Head of caudate nucleus (tissue), 42 donors: Measurements from ENCODE around the gene MAD1L1.

Source experiments
- DNase-seq, 42 donors: peaks; one replicate each; pipeline versions ENCODE4 v3.0.0 to v3.0.0-alpha.2; 2020 to 2021; ENCODE audit warnings: mixed read lengths in 7 of 42
- intact Hi-C: fragments of 100-400 bp; cut with DNase I; formaldehyde crosslinking; loops from one replicate; pipeline ENCODE4 v1.15.0; 2022

Gene MAD1L1

DNA sequence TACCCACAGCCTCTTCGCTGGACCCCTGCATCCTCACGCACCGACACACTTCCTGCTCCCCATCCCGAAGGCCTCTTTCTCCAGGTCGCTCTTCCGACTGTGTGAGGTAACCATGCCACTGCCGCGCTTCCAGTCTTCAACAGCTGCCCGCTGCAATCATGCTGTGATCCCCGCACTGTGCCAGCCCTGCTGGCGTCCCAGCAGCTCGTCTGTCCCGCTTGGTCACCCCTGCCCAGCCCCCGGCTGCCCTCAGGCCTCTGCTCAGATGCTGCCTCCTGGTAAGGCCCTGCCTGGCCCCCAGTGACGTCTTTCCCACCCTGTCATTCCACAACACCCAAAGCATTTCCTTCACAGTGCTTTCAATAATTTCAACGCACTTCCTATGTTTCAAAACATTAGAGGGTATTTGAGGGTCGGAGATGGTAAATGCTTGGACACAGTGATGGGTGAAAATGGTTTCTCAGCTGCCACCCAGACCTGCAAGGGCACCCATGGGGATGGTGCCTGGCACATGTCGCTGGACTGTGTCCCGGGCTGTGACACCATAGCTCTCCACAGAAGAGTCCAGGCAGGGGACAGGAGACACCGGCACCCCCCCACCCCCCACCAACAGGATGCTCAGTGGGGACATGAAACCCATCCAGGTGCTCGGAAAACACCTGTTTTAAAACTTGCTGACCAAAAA is 125.2 kb downstream of the MAD1L1 start:
- intact Hi-C loops: no loop called here
- DNase-seq: peak in 39 of 42 donors; percentile 30 to 86 (median 63)

DNA sequence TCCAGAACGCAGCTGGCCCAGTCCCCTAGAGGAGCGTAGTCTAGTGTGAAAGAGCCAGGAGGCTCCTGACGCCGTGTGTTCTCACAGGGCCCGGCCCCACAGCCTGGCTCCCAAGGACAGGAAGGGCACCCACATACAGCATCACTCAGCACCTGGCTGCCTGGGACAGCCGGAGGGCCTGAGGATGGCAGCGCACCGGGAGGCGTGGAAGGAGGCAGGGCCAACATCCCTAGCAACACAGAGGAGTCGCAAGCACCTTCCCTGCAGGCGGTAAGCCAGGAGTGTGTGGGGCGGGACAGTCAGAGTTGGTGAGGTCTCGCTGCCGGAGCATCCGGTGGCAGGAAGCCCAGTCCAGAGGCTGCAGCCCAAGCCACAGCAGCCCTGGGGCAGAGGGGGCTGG is 125.8 kb downstream of the MAD1L1 start:
- intact Hi-C loops: no loop called here
- DNase-seq: peak in 33 of 42 donors; percentile 26 to 82 (median 52)

DNA sequence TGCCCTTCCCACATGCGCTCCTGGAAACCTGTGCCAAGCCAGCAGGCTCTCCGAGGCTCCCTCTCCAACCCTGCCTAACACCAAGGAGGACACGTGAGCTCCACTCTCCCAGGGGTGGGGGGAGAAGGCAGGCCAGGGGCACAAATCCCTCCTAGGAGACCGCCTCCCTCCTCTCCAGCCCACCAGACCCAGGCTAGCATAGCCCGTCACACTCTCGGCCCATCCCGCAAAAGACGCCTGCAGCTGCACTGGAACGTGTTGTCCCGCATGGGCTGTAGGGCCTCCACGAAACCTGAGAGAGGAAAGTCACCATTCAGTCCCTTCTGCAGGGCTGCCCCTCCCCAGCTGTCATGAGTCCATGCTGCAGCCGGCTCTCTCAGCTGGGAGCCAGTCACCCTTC is 126.3 kb downstream of the MAD1L1 start:
- peak in 11 of 42 donors; percentile 29 to 59 (median 38) for DNase-seq
- intact Hi-C loops: no loop called here

DNA sequence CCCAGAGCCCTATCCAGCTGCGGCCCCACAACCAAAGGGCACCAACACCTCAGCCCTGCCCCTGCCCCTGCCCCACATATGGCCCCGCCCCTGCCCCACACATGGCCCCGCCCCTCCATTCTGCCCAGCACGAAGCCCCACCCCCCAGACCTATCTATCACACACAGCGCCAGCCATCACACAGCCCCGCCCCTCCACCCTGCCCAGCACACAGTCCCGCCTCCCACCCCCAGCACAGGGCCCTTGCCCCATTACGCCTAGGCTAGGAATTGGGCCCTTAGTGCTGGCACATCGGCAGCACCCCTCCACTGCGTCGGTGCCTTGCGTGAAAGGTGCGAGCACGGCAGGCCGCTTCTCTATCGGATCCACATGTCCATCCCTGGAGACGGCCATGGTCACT is 126.8 kb downstream of the MAD1L1 start:
- peak in 10 of 42 donors; percentile 29 to 74 (median 47) for DNase-seq
- intact Hi-C loops: no loop called here

DNA sequence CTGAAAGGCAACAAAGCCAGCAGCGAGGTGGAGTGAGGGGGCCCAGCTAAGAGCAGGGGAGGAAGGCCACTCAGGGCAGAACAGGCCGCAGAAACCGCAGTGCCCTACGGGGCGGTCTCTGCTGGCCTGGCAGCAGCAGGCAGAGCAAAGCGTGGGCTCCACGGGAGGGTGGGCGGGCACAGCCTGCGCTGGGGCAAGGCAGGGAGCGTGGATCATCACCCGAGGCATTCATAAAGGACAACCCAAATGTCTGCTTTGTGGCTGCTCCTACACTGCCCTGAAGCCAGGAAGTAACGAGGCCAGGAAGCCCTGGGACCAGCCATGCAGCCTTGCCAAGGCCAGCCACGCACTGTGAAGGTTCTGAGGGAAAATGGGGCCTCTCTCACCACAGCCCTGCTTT is 127.5 kb downstream of the MAD1L1 start:
- intact Hi-C loops: no loop called here

DNA sequence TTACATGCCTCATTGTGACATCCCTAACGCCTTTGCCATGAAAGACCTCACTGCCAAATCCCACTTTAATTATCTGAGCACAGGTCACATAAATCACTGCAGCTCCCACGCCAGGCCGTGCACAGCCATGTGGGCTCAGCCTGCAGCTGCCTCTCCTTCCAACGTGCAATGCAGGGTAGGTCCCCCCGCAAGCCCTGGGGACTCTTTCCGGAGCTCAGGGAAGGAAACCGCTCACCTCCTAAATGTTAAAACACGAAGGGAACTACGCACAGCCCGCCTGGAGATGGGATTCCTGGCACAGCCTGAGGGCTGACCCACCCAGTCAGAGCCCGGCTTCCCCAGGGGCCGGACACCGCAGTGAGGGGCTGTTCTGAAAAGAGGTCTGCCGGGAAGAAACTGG is 128.0 kb downstream of the MAD1L1 start:
- intact Hi-C loops: no loop called here
- no peak for DNase-seq

More for the DNA sequence above, 127.5 kb downstream of the MAD1L1 start:
- no peak for DNase-seq

DNA sequence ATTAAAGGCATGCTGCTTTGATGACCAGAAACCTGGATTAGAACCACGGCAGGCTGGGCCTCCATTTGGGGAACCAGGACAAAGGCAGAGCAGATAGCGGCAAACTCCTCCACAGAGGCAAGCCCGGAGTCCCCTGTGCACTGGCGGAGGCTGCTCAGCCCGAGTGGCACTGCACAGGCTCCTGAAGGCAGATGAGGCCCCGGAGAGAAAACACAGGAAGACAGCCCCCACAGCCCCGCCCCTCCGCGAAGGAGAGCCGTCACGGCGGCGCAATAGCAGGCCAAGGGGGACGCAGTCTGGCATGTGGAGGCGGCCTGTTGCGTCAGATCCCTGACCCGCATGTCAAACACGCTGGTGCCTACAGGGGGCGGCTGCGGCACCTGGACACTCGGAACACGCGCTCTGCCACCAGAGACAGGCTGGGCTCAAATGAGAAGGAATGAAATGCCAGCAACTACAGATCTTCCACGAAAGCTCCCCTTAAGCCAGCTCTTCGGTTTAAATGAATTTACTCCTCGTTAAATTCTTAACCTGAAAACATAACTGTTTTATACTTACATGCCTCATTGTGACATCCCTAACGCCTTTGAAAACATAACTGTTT is 128.5 kb downstream of the MAD1L1 start:
- intact Hi-C loops: no loop called here
- DNase-seq: peak; percentile 28 to 86 (median 71)

DNA sequence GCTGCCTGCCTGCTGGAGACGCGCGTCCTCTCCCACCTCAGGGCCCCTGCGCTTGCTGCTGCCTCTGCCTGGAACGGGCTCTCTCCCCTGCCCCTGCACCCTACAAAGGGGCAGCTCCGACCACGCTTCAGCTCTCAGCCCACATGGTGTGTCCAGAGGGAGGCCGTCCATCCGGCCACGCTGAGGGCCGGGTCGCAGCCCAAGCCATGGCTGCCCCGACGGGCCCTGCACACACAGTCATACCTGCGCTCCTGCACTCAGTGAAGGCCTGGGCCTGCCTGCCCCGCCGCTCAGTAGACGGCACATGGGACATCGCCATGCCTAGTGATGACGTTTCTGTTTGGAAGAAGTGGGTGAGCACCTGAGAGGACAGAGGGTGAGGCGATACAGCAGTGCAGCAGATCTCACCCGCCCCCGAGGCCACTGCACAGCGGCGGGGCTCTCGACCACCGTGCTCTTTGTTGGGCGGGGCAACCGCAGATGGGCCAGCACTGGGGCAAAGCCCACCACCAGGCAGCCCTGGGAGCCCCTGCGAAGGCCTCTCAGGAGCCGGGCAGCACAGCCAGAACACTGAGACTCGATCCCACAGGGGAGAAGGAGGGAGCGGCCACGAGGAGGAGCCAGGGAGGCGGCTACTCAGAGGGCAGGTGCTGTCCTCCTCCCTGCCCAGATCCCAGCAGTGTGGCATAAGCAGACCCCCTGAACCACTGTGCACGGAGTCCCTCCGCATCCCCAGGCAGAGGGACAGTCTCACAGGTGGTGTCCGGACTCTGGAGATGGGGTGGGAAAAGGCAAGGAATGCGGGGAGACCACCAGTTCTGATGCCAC is 129.5 kb downstream of the MAD1L1 start:
- intact Hi-C loops: no loop called here
- DNase-seq: no peak

DNA sequence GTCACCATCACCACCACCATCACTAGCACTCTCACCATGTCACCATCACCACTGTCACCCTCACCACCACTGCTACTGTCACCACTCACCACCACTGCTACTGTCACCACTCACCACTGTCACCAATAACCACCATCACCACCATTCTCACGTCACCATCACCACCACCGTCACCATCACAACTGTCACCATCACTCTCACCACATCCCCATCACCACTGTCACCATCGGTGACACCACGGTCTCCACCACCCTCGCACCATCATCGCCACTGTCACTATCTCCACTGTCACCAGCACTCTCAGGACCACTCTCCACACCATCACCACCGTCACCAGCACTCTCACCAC is 130.4 kb downstream of the MAD1L1 start:
- intact Hi-C loops: no loop called here
- no peak for DNase-seq

DNA sequence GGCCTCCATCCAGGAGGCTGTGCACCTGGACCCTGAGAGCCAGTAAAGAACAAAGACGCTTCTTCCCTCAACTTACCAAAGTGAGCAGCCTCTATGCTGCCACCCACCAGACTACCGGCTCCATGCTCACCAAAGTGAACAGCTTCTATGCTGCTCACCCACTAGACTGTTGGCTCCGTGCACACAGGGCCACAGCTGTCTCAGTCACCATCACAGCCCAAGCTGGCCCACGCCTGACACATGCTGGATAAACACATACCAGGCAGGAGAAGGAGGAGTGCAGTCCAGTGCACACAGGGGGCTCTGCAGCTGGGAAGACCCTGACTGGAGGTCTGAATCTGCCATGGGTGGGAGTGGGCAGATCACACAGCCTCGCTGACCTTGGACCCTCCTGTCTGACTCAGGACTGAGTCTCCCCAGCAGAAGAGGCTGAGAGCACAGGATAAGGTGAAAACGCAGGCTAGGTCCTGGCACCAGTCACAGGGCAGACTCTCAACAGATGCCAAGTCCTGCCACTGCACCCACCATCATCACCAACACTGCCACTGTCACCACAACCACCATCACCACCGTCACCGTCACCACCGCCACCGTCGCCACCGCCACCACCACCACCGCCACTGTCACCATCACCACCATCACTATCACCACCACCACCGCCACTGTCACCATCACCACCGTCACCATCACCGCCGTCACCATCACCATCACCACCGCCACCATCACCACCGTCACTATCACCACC is 130.9 kb downstream of the MAD1L1 start:
- intact Hi-C loops: no loop called here

DNA sequence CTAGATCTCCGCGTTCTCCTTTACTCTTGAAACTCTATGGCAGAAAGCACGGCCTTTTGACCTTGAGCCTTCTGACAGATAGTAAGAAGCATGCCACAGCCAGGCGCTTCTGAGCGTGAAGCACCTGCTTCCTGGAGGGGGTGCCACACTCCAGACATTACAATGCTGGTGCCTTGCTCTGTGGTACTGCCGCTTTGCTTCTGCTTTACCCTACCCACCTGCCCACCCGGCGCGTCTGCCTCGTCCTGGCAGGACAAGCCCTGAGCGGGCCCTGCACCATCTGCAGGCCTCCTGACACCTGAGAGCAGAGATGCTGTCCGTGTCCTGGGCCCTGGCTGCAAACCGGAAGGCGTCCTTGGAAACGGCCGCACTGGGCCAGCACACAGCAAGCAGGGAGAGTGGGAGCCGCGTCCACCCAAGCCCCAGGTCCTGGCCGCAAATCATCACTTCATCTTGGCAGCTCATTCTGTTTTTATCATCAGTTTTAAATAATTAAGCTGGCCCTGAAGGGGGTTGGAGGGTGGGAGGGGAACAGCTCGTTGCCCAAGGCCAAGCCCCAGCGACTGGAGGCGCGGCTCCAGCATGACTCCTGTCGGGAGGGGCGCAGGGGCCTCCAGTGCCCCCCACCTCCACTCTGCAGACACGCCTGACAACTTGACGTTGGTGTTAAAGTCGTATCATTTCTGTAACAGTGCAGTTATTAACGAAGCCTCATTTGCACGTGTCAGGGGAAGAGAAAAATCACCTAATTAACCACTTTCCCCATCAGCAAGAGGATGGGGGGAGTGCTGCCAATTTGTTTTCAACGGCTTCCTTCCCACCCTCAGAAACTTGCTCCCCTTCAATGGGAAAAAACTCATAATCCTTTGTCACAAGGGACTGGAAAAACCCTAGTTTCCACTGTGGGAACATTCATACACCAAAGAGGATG is 132.2 kb downstream of the MAD1L1 start:
- intact Hi-C loops: no loop called here
- DNase-seq: no peak

More for the DNA sequence above, 130.9 kb downstream of the MAD1L1 start:
- DNase-seq: peak in 9 of 42 donors; percentile 34 to 66 (median 49)

DNA sequence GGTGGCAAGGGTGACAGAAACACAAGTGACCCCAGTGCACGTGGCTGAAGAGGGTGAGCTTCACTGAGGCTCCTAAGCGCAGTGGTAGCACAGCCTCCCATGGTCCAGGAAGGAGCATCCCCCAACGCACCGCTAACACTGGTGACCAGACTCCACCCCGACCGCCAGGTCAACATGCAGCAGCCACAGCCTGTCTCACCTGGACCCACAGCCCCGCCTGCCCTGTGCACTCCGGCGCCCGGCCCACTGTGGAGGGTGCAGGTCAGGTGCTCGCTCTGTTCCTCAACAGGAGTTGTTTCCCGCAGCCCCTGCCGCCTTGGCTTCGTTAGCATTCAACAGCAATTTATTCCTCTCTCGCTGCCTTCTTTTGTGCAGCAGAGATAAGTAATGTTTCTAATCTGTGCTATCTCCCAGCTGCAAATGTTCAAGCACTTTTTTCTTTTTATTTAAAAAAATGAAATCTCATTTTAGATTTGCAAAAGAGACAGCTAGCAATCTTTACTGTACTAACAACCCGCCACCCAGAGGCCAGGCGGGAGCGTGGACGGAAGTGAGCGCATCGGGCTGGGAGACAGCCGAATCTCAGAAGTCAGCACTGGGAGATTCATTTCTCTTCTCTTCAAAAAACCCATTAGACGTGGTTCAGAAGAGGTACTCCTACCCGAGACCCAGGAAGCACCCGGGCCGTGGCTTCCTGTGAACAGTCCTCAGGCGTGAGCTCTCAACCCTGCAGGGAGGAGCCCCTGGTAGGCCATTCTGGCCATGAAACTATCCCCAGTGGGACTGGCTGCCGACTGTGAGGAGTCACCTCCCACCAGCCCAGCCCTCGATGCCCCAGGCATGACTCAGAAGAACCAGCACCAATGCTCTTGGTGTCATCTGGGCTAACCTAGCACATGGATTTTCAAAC is 133.4 kb downstream of the MAD1L1 start:
- intact Hi-C loops: no loop called here
- DNase-seq: peak in 2 of 42 donors; percentile 57

DNA sequence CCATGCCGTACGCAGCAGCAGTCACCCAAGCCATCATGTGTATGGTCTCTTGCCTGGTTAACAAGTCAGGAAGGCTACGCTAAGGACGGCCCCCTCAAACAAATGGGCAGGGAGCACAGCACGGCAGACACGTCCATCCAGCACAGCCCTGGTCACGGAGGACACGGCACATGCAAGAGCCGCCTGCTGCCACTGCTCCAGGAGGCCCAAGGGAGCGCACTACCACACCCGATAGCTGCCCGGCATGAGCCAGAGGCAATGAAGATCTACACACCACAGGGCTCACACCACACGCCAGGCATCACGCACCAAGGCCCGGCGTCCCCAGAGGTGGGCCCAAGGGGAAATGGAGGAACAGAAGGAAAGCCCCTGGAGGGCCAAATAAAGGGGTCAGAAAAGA is 134.2 kb downstream of the MAD1L1 start:
- no peak for DNase-seq
- intact Hi-C loops: no loop called here

DNA sequence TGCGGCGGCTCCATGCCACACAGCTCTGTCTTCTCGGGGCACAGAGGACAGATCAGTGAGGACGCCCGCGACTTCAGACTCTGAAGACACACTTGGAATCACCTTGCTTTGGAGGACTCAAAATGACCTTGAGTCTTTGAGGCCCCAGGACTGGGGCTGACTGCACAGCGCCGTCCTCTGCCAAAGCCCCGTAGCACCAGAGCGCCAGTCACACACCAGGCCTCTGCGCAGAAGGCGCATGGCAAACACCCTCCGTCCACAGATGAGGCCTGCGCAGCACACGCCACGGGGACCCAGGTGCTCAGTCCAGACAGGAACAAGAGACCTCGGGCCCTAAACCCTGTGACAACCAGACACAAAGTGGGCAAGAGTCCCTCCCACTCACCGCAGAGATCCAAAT is 134.7 kb downstream of the MAD1L1 start:
- no peak for DNase-seq
- intact Hi-C loops: no loop called here

DNA sequence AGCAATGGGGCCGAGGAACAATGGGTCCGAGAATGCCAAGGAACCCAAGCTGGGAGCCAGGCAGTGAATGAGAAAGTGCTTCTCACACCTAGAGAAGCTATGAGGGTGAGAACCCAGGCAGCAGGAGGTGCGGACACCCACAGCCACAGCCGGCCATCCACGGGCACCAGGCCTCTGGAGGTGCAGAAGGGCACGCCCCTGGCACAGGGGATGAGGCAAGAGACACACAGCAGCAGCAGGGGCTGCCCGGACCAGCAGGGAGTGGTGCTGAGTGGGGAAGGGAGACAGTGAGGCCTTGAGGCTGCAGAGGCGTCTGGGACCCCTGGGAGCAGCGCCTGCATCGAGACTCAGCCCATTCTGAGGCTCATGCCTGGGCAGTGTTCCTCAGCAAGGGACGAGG is 135.3 kb downstream of the MAD1L1 start:
- intact Hi-C loops: no loop called here
- no peak for DNase-seq

DNA sequence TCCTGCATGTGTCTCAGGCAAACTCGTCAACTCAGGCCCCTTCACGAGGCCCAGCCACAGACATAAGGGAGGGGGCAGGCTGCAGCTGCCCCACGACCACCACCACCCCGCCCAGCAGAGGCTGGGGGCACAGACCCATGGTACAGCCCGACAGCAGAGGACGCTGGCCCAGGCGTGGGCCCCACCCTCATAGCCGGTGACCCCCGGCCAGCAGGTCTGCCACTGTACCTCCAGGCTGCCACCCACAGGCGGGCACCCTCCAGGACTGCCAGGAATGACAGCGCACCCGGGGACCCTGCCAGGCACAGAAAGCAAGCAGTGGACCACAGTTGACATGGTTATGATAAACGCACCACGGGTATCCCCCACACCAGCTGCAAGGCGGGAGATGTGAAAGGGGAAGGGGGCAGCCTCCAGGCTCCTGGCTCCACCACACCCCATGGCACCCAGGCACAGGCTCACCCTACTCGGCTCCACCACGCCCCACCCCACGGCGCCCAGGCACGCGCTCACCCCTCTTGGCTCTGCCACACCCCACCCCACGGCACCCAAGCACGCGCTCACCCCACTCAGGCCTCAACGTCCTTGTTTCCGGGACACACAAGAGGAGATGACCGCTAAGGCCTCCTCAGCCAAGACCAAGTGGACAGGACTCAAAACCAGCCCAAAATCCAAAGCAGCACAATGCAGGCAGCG is 135.9 kb downstream of the MAD1L1 start:
- intact Hi-C loops: no loop called here
- DNase-seq: no peak

DNA sequence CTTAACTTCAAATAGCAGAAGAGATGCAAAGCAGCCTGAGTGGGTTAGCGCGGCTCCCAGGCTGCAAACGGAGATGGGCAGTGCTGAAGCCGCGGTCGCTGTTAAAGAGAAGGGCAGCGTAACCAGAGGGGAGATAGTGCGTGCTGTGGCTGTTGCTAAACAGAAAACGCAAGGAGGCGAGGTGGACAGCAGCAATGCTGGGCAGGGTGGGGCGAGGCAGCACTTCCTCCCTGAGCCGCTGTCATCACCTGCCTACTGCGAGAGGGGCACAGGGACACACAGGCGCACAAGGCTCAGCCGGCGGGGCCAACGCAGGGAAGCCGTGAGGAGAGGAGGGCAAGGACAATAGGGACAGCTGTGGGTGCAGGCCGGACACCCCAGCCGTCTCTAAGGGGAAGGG is 137.3 kb downstream of the MAD1L1 start:
- DNase-seq: no peak
- intact Hi-C loops: no loop called here
